Central memory CD4-positive, alpha-beta T cell (primary cell): ENCODE data around the gene SLC17A7.
"Not testable (repeated sequence)": the region's sequence is repeated elsewhere in the genome, so short reads cannot be mapped to it uniquely, and the experiment has no call there.

Source experiments
- DNase-seq: peaks from one replicate; pipeline ENCODE4 v3.0.0; 2022

SLC17A7 gene

GRCh38 chr19:49469828-49470614 lies 28.7 kb upstream of the SLC17A7 start:
- DNase-seq, result peak; percentile 89

GRCh38 chr19:49468746-49469447 lies 27.6 kb upstream of the SLC17A7 start:
- peak; percentile 99 for DNase-seq

- DNase-seq, result no peak
These were observed 26.9 kb upstream of the SLC17A7 start for GRCh38 chr19:49468199-49468598.

GRCh38 chr19:49465371-49465770 lies 24.0 kb upstream of the SLC17A7 start:
- DNase-seq, result no peak

GRCh38 chr19:49463960-49464740 lies 22.8 kb upstream of the SLC17A7 start:
- DNase-seq, result no peak

- no peak for DNase-seq
These were observed 21.2 kb upstream of the SLC17A7 start for GRCh38 chr19:49462492-49462891.

- DNase-seq, result no peak
These were observed 20.3 kb upstream of the SLC17A7 start for GRCh38 chr19:49461656-49462055.

GRCh38 chr19:49461130-49461529 lies 19.8 kb upstream of the SLC17A7 start:
- DNase-seq, result not testable (repeated sequence)

GRCh38 chr19:49459388-49459787 lies 18.1 kb upstream of the SLC17A7 start:
- DNase-seq, result no peak

- no peak for DNase-seq
These were observed 17.2 kb upstream of the SLC17A7 start for GRCh38 chr19:49458567-49458903.

- no peak for DNase-seq
These were observed 15.0 kb upstream of the SLC17A7 start for GRCh38 chr19:49456326-49456725.

- DNase-seq, result no peak
These were observed 14.4 kb upstream of the SLC17A7 start for GRCh38 chr19:49455773-49456172.

GRCh38 chr19:49453757-49454240 lies 12.5 kb upstream of the SLC17A7 start:
- DNase-seq, result no peak

GRCh38 chr19:49453013-49453756 lies 11.9 kb upstream of the SLC17A7 start, which contains the start of gene ALDH16A1:
Gene ALDH16A1, plus strand, starts transcription at chr19:49453225. Its CDS starts 107 bp downstream, at chr19:49453332.
- peak; percentile 99 for DNase-seq

GRCh38 chr19:49451430-49452181 lies 10.3 kb upstream of the SLC17A7 start, which contains the start of gene PIH1D1:
Gene PIH1D1, minus strand, starts transcription at chr19:49451814. Its CDS starts 240 bp downstream, at chr19:49451574.
- DNase-seq, result peak; percentile 95

- no peak for DNase-seq
These were observed 9.1 kb upstream of the SLC17A7 start for GRCh38 chr19:49450405-49450804.

GRCh38 chr19:49448432-49448786 lies 7.1 kb upstream of the SLC17A7 start:
- no peak for DNase-seq

GRCh38 chr19:49447485-49448431 lies 6.4 kb upstream of the SLC17A7 start:
- no peak for DNase-seq

- DNase-seq, result no peak
These were observed 4.7 kb upstream of the SLC17A7 start for GRCh38 chr19:49445997-49446396.

GRCh38 chr19:49444100-49444700 lies 2.9 kb upstream of the SLC17A7 start:
- not testable (repeated sequence) for DNase-seq
